KBM-7 (cell line): Measurements from ENCODE around the gene SCART1.

Experiments used
- DNase-seq: peaks from one replicate; pipeline ENCODE4 v3.0.0-alpha.2; 2015
- in situ Hi-C: fragments of 300-500 bp; cut with MboI; formaldehyde crosslinking; loops from 2 replicates; pipeline ENCODE4 v1.14.3; 2020; ENCODE audit warnings: low sequenced_read_pairs, low pct_unique_long_range_greater_than_20kb, mixed read lengths

The SCART1 gene

GRCh38 chr10:133452453-133452852, 1.3 kb upstream of the SCART1 start:
- in situ Hi-C loops = no loop called here
- no peak for DNase-seq

GRCh38 chr10:133454204-133454893, 604 bp downstream of the SCART1 start:
- no peak for DNase-seq

GRCh38 chr10:133455196-133455595, 1.5 kb downstream of the SCART1 start:
- DNase-seq = no peak
- in situ Hi-C loops = no loop called here

More at GRCh38 chr10:133454204-133454893, 604 bp downstream of the SCART1 start:
- in situ Hi-C loops = no loop called here

- DNase-seq = no peak
- in situ Hi-C loops = no loop called here
Observed at GRCh38 chr10:133455611-133456031, 1.9 kb downstream of the SCART1 start.

GRCh38 chr10:133456041-133456951, 2.6 kb downstream of the SCART1 start:
- in situ Hi-C loops = no loop called here
- no peak for DNase-seq

GRCh38 chr10:133457100-133457841, 3.5 kb downstream of the SCART1 start:
- in situ Hi-C loops = no loop called here
- no peak for DNase-seq

- no peak for DNase-seq
Observed at GRCh38 chr10:133458021-133458709, 4.4 kb downstream of the SCART1 start.

GRCh38 chr10:133458710-133459453, 5.1 kb downstream of the SCART1 start:
- in situ Hi-C loops = no loop called here
- no peak for DNase-seq

More at GRCh38 chr10:133458021-133458709, 4.4 kb downstream of the SCART1 start:
- in situ Hi-C loops = no loop called here

- in situ Hi-C loops = no loop called here
- no peak for DNase-seq
Observed at GRCh38 chr10:133459454-133460207, 5.9 kb downstream of the SCART1 start.

- in situ Hi-C loops = no loop called here
- no peak for DNase-seq
Observed at GRCh38 chr10:133460208-133460769, 6.5 kb downstream of the SCART1 start.

GRCh38 chr10:133461027-133461426, 7.3 kb downstream of the SCART1 start:
- in situ Hi-C loops = no loop called here
- DNase-seq = no peak

GRCh38 chr10:133461841-133462240, 8.1 kb downstream of the SCART1 start:
- in situ Hi-C loops = no loop called here
- no peak for DNase-seq

GRCh38 chr10:133462512-133463305, 9.0 kb downstream of the SCART1 start:
- DNase-seq = no peak
- in situ Hi-C loops = no loop called here

GRCh38 chr10:133464582-133465031, 10.9 kb downstream of the SCART1 start:
- no peak for DNase-seq
- in situ Hi-C loops = no loop called here

GRCh38 chr10:133465191-133465949, 11.6 kb downstream of the SCART1 start:
- DNase-seq = no peak

GRCh38 chr10:133465950-133466474, 12.3 kb downstream of the SCART1 start:
- DNase-seq = no peak
- in situ Hi-C loops = no loop called here

More at GRCh38 chr10:133465191-133465949, 11.6 kb downstream of the SCART1 start:
- in situ Hi-C loops = no loop called here
